Medulla oblongata (tissue), 1 donor: Measurements from ENCODE around the gene LAG3.

Experiments used
- DNase-seq: peaks from one replicate; pipeline ENCODE4 v3.0.0-alpha.2; 2015; ENCODE audit errors: extremely low spot score

Gene LAG3

DNA sequence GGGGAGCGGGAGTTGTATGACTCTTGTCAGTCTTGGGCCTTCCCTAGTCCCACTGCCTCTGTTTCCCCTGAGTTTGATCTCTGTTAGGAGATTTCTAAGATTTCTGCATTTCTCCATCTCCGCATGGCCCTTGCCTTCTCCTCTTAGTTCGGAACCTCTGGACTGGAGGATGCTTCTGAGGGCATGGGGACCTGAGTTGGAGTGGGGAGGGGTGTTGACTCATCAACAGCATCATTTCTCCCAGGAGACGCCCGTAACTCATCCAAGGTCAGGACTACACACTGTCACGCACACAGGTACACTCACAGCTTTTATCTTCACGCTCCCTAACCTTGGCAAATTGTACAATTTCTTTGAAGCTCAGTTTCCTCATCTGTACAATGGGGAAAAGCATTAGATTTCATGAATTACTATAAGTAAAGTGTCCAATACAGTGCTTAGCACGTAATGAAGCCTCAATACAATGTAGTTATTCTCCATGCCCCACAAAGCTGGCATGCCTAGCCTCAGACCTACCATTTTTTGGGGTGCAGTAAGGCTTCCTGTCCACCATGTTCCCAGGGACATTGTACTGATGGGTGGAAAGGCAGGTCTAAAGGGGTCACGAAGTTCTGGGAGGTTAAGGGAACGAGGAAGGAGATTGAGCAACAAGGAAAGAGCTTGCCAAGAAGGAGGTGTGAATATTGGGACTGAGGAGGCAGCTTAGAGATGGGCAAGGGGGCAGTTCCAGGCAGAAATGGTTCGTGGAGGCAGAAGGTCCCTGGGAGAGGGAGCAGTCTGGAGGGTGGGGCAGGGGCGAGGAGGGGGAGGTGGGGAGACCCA, 600 bp upstream of the LAG3 start:
- no peak for DNase-seq

DNA sequence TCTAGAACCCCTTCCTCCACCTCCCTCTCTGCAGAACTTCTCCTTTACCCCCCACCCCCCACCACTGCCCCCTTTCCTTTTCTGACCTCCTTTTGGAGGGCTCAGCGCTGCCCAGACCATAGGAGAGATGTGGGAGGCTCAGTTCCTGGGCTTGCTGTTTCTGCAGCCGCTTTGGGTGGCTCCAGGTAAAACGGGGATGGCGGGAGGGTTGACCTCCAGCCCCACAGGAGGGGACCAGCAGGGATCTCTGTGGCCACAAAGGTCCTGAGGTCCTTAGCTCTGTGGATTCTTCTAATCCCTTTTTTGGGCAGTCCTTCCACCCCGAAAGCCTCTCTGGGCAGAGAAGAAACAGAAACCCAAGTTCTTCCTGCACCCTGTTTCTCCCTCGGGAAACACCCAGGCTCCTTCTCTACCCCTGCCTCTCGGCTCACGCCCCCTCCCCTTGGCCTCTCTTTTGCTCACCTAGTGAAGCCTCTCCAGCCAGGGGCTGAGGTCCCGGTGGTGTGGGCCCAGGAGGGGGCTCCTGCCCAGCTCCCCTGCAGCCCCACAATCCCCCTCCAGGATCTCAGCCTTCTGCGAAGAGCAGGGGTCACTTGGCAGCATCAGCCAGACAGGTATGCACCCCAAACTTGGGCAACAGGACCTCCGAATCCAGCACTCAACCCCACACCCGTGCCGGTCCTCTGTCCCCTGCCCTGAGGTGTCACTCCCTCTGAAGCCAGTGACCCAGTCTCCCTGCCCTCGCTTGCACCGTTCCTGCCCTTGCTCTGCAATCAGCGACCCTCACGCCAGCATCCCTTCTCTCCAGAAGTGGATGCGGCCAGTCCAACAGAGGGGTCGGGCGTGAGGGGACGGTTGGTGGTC, 638 bp downstream of the LAG3 start:
- DNase-seq, result no peak

DNA sequence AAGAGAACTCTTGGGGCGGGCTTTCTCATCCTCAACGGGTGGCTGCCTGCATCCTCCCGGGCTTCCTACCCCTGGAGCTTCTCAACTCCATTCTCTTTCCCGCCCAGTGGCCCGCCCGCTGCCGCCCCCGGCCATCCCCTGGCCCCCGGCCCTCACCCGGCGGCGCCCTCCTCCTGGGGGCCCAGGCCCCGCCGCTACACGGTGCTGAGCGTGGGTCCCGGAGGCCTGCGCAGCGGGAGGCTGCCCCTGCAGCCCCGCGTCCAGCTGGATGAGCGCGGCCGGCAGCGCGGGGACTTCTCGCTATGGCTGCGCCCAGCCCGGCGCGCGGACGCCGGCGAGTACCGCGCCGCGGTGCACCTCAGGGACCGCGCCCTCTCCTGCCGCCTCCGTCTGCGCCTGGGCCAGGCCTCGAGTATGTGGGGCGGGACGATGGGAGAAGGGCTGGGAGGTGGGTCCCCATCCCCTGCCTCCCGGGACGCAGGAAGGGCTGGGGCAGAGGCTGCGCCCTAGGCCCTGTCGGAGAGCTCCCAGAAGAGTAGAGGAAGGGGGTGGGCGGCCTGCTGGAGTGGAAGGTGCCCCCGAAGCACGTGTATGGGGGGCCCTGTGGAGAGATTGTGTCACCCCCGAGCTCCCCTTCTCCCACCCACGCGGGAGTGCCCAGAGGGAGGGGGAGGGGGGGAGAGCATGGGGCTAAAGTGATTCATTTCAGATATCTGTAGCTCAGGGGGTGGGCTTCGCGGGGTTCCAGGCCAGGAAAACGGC, 1.5 kb downstream of the LAG3 start:
- no peak for DNase-seq

DNA sequence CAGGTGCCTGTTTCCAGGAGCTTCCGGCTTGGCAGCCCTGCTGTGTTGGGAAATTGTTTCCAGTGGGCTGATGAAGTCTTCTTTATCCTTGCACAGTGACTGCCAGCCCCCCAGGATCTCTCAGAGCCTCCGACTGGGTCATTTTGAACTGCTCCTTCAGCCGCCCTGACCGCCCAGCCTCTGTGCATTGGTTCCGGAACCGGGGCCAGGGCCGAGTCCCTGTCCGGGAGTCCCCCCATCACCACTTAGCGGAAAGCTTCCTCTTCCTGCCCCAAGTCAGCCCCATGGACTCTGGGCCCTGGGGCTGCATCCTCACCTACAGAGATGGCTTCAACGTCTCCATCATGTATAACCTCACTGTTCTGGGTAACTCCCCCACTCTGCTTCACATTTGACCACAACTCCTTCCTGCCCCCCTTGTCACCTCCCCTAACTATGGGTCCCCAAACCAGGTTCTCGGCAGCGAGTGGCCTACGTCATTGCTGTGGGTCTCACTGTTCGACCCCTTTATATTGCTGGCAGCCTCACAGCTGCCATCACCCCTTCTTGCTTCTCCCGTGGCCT, 2.3 kb downstream of the LAG3 start:
- DNase-seq, result no peak

DNA sequence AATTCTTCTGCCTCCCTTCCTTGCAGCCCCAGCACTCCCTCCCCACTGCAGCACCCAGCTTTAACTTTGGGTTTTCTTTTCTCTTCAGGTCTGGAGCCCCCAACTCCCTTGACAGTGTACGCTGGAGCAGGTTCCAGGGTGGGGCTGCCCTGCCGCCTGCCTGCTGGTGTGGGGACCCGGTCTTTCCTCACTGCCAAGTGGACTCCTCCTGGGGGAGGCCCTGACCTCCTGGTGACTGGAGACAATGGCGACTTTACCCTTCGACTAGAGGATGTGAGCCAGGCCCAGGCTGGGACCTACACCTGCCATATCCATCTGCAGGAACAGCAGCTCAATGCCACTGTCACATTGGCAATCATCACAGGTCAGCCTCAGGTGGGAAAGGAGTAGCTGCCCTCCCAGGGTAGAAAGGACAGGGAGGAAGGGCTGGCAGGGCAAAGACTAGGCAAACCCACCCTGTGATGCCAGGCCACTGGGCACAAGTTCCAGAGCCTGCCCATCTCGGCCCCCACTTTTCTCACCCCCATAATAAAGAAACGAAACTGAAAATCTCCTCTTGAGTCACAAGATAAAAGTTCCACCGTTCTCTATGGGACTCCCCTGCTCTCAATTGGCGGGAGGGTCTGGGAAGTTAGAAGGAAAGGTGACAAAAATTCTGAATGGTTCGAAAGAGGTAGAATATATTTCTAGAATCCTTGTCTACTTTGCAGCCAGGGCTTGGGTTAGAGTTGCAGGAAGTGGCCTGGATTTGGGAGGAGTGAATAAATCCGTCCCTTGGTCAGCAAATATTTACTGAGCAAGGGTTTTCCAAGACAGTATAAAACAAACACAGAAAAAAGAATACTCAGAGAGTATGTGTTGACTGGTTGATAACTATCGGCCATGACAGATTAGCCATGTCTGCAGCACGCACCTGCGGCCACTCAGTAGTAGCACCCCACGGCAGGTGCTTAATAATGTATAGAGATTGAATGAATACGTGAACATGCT, 3.2 kb downstream of the LAG3 start:
- no peak for DNase-seq

DNA sequence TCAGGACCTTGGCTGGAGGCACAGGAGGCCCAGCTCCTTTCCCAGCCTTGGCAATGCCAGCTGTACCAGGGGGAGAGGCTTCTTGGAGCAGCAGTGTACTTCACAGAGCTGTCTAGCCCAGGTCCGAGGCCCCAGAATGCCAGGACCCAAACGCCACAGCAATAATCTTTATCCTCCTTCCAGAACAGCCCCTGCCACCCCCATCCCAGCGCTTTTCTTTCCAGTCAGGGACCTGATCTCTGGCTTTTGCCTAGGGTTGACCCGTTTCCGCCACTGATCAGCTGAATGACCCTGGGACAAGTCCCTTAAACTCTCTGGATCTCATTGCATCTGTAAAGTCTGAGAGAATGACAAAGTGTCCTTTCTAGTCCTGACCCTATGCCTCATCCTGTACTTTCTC, 5.1 kb downstream of the LAG3 start:
- DNase-seq, result no peak

DNA sequence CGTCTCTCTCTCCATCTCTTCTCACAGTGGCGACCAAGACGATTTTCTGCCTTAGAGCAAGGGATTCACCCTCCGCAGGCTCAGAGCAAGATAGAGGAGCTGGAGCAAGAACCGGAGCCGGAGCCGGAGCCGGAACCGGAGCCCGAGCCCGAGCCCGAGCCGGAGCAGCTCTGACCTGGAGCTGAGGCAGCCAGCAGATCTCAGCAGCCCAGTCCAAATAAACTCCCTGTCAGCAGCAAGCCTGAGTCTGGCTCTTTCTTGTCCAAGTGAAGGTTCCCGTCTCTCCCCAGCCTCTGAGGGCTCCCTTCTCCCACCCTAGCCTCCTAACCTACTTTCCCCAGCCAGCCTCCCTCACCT, 5.9 kb downstream of the LAG3 start:
- no peak for DNase-seq

DNA sequence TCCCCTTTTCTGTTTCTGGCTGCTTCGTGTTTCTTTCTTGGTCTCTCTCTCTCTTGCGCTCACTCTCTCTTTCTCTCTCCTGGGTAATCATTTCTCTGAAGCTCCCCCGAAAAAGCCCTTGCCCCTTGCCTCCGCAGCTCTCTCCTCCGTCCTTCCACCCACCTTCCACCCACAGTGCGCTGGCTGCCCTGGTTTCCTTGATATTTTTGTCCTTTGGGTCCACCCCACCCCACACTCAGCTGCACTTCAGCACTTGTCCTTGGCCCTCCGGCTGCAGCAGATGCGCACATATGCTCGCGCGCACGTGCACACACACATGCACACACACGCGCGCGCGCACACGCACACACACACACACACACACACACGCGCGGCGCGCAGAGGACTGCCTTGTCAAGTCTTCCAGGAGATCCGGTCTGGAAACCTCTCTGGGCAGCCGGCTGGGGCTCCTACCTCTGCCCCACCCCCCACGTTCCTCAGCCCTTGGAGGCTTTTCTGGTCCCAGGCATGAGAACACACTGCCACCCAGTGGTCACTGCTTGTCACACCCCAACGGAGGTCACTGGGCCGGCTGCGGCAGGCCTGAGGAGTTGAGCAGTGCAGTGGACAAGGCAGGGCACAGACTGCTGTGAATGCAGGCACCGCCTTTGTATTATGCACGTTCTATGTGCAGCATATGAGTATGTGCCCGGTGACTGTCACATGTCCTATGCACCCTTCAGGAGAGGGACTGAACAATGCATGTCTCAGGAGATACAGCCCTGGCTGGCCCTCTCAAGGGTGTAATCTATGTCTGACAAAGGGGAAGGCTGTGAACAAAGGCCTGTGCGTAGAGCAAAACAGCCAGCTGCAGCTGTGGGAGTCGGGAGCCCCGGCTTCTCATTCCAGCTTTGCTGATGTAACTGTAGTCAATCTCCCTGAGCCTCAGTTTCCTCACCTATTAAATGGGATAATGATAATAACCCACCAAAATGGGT, 6.5 kb downstream of the LAG3 start:
- peak; percentile 98 for DNase-seq

DNA sequence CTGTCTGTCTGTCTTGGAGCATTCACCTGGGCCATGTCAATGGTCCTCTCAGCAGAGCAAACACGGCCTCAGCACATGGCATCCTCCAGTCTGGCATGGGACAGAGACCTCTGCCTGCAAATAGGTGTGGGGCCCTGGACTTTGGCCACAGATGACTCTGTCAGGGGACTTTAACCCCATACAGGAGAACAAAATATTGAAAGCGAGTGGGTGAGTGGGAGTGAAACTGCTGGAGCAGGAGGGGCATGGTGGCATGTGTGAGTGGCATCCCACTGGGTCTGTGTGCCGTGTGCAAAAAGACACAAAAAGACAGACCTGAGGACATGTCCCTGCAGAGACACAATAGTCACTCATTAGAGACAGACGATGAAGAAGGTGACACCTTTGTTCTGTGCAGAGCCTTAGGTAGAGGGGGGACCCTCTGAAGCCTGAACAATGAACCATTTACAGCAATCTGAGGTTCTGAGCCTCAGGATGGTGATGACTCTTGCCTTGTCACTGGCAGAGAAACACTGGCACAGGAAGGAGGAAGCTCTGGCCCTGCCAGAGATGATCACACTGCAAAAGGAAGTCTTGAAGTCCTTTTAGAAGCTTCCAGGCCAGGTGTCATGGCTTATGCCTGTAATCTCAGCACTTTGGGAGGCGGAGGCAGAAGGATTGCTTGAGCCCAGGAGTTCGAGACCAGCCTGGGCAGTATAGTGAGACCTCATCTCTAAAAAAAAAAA, 7.5 kb downstream of the LAG3 start:
- DNase-seq, result no peak

DNA sequence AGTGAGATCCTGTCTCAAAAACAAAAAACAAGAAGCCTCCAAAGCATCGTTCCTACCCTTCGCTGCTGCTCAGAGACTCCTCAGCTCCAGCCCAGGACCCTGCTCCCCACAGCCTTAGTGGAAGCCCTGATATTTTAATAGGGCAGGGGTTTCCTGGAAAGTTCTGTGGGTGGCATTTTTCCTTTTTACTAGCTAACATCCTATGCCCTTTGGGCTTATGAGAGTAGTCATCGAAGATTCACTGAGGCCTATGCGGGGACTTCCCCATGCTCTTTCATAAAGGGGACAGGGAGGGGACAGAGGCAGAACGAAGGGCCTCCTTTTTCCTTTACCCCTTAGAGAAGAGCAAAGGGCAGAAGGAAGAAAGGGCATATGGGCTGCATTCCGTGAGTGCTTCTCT, 8.3 kb downstream of the LAG3 start:
- no peak for DNase-seq

DNA sequence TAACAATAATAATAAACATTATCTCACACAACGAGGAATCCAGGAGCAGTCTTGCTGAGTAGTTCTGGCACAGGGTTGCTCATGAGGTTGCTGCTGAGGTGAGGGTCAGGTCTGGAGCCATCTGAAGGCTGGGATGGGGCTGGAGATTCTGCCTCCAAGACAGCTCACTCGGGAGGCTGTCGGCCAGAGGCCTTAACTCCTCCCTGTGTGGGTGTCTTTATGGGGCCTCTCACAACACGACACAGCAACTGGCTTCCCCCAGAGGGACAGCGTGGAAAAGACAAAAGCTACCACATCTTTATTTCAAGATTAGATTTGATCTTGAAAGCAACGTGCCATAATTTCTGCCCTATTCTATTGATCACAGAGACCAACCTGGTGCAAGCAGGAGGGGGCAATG, 9.8 kb downstream of the LAG3 start:
- no peak for DNase-seq

DNA sequence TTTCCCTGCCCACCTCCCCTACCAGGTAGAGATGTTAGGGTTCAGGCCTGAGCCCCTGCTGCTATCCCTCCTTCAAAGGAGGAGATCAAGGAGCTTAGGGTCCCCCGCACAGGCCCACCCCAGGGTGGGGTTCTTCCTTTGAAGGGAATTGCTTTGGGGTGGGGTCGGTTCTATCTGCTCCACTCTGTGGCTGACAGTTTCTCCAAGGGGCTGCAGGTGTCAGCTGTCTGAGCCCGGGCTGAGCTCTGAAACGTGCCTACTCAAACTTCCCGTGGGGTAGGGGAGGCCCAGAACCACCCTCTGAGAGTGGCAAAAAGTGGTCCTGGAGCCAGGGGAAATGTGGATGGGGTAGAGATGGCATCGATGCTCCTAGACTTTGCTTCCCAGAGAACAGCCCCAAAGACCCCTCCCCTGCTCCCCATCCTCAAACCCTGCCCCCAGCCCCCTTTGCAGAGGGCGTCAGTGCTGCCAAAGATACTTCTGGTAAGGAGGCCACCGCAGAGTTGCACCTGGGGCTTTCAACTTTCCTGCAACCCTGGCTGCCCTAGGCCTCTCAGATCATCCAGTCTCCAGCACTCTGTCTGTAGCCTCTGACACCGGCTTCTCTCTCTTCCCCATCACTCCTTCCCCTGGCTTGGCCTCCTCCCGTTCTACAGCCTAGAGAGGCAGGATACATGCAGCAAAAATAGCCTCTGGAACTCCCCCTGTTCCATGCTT, 10.7 kb downstream of the LAG3 start:
- DNase-seq, result no peak

DNA sequence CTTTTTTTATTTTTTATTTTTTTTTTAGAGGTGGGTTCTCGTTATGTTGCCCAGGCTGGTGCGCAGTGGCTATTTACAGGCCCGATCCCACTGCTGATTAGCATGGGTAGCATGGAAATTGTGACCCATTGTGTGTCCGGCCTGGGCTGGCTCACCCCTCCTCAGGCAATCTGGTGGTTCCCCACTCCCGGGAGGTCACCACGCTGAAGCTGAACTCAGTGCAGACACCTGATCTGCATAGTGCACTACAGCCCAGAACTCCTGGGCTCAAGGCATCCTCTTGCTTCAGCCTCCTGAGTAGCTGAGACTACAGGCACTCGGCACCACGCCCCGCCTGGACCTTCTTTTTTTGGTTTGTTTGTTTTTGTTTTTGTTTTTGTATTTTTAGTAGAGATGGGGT, 11.5 kb downstream of the LAG3 start:
- DNase-seq, result no peak

DNA sequence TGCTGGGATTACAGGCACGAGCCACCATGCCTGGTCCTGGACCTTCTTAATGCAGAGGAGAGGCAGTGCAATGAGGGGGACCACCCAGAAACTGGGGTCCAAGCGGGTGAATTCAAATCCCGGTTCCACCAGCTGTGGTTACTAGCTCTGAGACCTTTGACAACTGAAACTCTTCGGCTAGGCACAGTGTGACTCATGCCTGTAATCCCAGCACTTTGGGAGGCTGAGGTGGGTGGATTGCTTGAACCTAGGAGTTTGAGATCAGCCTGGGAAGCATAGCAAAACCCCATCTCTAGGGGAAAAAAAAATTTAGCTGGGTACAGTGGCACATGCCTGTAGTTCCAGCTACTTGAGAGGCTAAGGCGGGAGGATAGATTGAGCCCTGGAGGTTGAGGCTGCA, 12.0 kb downstream of the LAG3 start:
- DNase-seq, result no peak

DNA sequence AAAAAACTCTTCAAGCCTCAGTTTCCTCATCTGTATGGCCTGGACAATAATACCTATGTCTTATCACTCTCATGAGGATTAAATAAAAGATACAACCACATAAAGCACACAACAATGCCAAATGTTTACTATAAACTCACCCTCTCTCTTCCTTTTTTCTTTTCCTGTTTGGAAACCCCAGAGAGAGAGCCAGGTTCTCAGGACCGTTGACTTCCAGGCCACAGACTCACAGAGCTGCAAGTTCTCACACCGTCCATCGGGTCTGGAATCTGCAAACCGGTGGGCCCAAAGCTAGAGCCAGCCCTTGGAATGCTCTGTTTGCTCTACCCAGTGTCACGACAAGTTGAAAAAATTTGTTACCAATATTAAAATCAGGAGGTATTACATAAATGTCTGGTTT, 12.4 kb downstream of the LAG3 start:
- DNase-seq, result no peak

DNA sequence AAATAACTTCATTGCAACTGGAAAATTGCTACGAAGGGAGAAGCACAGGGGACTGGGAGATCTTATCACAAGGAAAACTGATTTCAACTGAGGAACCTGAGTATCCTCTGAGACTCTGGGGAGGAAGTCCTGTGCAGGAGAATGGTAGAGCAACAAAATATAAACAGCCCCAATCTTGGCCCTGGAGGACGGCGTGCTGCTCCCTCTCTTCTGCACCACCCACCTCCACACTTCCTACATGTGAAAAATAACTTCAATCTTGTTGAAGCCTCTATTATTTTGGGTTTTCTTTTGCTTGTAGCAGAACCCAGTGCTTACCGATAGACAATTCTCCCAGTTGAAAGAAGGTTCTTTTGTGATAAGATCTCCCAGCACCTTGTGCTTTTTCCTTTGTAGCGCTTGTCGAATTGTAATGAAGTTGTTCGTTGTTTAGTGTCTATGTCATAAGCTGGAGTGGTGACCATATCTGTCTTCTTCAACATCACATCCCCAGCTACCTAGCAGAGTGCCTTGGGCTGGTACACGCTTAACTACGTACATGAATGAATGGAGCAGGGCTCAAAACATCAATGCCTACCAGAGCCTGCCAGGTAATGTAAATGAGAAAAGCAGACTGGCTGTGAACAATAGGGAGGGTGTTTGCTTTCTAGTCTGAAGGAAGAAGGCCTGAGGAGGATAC, 14.2 kb downstream of the LAG3 start:
- no peak for DNase-seq

DNA sequence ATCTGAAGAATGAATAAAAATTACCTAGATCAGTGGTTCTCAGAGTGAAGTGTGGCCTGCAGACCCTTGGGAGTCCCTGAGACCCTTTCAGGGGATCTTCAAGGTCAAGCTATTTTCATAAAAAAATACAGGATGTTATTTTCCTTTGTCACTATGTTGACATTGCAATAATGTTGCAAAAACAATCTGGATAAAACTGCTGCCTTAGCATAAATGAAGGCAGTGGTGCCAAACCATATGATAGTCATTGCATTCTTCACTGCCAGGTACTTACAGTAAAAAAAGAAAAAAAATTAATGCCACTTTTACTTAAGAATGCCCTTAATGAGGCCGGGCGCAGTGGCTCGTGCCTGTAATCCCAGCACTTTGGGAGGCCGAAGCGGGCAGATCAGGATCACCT, 15.0 kb downstream of the LAG3 start:
- DNase-seq, result no peak
